CD4-positive, alpha-beta T cell treated with Interleukin-4 for 4 hours (primary cell): ENCODE data around the gene ADAMTS14.

ENCODE experiments used
- DNase-seq: peaks from one replicate; pipeline ENCODE4 v3.0.0-alpha.2; 2020

Gene ADAMTS14

GRCh38 chr10:70797840-70798239 is 125.5 kb downstream of the ADAMTS14 start:
- no peak for DNase-seq

- no peak for DNase-seq
Measured at GRCh38 chr10:70799124-70799523, 126.8 kb downstream of the ADAMTS14 start.

GRCh38 chr10:70801854-70802253 is 129.5 kb downstream of the ADAMTS14 start:
- no peak for DNase-seq

GRCh38 chr10:70803775-70804420 is 131.6 kb downstream of the ADAMTS14 start:
- DNase-seq = no peak

- no peak for DNase-seq
Measured at GRCh38 chr10:70804421-70804808, 132.1 kb downstream of the ADAMTS14 start.

GRCh38 chr10:70805619-70806215 is 133.4 kb downstream of the ADAMTS14 start:
- no peak for DNase-seq

- DNase-seq = no peak
Measured at GRCh38 chr10:70806841-70807240, 134.5 kb downstream of the ADAMTS14 start.

- no peak for DNase-seq
Measured at GRCh38 chr10:70807556-70807955, 135.2 kb downstream of the ADAMTS14 start.

GRCh38 chr10:70809011-70809611 is 136.8 kb downstream of the ADAMTS14 start:
- DNase-seq = no peak

- no peak for DNase-seq
Measured at GRCh38 chr10:70809726-70810125, 137.4 kb downstream of the ADAMTS14 start.

GRCh38 chr10:70810967-70811366 is 138.7 kb downstream of the ADAMTS14 start:
- no peak for DNase-seq

GRCh38 chr10:70811881-70812280 is 139.6 kb downstream of the ADAMTS14 start:
- no peak for DNase-seq
